NAMALWA (cell line): Measurements from ENCODE around the gene USP4.
"Not testable (repeated sequence)": the region's sequence is repeated elsewhere in the genome, so short reads cannot be mapped to it uniquely, and the experiment has no call there.

Source experiments
- DNase-seq: peaks from one replicate; pipeline ENCODE4 v3.0.0-alpha.2; 2015; ENCODE audit warnings: low spot score

Gene USP4

GRCh38 chr3:49244581-49245205 is 95.2 kb downstream of the USP4 start:
- no peak for DNase-seq

- DNase-seq = not testable (repeated sequence)
Observed at GRCh38 chr3:49240091-49240490, 99.8 kb downstream of the USP4 start.

GRCh38 chr3:49238274-49239127 is 101.4 kb downstream of the USP4 start:
- DNase-seq = peak; percentile 71

- no peak for DNase-seq
Observed at GRCh38 chr3:49237344-49237743, 102.5 kb downstream of the USP4 start.

GRCh38 chr3:49236226-49236625 is 103.6 kb downstream of the USP4 start:
- DNase-seq = no peak

- not testable (repeated sequence) for DNase-seq
Observed at GRCh38 chr3:49228817-49229216, 111.0 kb downstream of the USP4 start.
